ENCODE results near the gene IRF6. TPM values are rescaled to one million over a fixed set of nuclear protein-coding genes. Genes with fewer than 3 reads are reported as not detected.

Gene IRF6
- total RNA-seq, 1 donor from 2014 or later: 39.9 TPM

DNA sequence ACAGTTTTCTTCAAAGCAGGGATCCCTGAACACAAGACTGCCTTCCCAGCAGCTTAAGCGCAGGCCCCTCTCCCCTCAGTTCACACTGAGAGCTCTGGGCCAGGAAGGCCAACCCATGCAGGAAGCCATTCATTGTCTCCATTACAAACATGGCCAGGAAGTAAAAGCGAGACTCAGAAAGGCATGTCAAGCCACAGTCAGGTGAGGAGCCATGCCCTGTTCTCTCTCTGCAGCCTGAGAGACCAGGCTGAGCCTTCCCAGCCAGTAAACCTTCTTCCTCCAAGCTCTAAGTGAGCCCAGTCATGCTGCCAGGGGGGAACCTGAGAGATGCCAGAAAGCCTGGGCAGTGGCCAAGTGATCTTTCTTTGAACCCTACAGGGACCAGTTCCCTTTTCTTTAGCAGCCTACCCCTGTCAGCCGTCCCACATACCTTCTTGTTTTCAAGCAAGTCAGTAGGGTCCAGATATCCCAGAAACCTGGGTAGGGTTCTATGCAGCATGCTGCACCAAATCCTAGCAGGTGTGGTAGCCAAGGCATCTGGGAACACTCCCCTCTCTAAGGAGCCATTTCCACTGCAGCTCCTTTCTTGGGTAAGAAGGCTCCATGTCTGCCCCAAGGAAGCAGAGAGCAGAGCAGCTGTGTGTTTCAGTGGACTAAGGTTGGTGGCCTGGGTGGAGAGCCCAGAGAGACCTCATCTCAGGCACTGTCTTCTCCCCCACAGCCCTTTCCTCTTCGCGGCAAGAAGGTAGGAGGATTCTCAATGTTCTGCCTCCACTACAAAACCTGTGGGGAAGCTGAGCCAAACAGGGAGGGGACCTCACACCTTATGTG is 49.1 kb downstream of the IRF6 start:
- Mint-ChIP-seq H3K4me3 (no peak overlapping the region), H3K9me3 (no peaks in the 10 kb centered on the region), H3K36me3 (no peaks in the 10 kb centered on the region), H3K4me1 (no peaks in the 10 kb centered on the region), H3K27ac (no peak overlapping the region), H3K27me3 (ENCODE audit: low read depth) (peaks cover 17% of the 10 kb centered on the region)
- TF ChIP-seq, protein P1, sequence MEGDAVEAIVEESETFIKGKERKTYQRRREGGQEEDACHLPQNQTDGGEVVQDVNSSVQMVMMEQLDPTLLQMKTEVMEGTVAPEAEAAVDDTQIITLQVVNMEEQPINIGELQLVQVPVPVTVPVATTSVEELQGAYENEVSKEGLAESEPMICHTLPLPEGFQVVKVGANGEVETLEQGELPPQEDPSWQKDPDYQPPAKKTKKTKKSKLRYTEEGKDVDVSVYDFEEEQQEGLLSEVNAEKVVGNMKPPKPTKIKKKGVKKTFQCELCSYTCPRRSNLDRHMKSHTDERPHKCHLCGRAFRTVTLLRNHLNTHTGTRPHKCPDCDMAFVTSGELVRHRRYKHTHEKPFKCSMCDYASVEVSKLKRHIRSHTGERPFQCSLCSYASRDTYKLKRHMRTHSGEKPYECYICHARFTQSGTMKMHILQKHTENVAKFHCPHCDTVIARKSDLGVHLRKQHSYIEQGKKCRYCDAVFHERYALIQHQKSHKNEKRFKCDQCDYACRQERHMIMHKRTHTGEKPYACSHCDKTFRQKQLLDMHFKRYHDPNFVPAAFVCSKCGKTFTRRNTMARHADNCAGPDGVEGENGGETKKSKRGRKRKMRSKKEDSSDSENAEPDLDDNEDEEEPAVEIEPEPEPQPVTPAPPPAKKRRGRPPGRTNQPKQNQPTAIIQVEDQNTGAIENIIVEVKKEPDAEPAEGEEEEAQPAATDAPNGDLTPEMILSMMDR (IDR thresholded peaks at IDR 0.05; ENCODE audit: unreplicated experiment): no peak
- no peak for DNase-seq (ENCODE audit: low spot score in 2 of 2, unreplicated experiment in 2 of 2)

DNA sequence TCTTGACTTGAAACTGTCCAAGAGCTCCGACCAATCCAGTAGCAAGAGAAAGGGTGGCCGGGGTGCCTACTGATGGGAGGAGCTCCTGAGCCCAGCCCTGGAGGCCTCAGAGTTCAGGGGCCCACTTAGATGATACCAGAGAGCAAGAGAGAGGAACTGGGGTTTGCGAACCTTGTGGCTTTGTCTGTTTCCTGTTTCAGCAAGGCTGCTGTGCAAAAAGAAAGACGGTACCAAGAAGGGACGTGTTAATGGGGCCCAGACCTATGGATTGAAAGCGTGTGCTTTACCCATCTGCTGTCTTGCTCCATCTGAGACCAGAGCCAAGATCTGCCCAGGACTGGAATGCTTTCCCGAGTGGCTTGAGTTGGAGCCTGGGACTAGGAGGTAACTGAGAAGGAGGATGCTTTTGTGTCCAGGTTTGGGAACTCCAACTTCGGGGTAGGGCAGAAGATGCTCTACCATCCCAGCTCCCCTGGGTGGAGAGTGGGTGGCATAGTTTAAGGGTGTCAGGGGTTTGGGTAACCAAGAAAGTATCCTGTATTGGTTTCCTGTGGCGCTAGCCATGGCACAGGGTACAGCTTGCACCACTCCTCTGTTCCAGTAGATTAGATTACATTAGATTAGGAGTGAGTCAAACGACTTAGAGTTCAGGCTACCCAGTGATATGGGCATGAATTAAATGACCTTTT is 49.9 kb downstream of the IRF6 start, which contains the start of gene TRAF3IP3:
TSS of gene TRAF3IP3 (plus strand) at position 128 of the 689 bp plus-strand sequence. CDS start 3,987 bp downstream, outside the sequence.
- Mint-ChIP-seq H3K9me3 (no peaks in the 10 kb centered on the region), H3K4me3 (no peak within 1 kb of the TSS), H3K27ac (no peak within 1 kb of the TSS), H3K27me3 (ENCODE audit: low read depth) (peaks cover 15% of the 10 kb centered on the region), H3K4me1 (no peaks in the 10 kb centered on the region), H3K36me3 (no peaks in the 10 kb centered on the region)
- no peak for DNase-seq (ENCODE audit: low spot score in 2 of 2, unreplicated experiment in 2 of 2)
- TF ChIP-seq, protein P1 (IDR thresholded peaks at IDR 0.05; ENCODE audit: unreplicated experiment): no peak

DNA sequence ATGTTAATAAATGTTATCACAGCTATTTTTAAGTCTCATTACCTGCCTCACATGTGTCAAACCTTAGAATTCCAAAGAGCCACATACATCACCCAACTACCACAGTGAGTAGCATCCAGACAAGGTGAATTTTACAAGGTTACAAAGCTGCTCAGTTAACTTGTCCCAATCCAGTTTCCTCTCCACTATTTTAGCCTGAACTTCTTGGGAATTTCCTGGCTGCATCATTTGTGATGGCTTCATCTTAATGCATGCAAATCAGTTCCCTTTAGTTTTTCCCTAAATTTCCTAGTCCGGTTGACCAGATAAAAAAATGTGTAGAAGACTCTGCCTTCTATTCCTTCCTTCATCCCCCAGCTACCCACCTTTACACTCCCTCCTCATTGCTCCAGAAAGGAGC is 50.7 kb downstream of the IRF6 start:
- no peaks in the 10 kb centered on the region for H3K36me3 Mint-ChIP-seq
- H3K4me1 Mint-ChIP-seq: peaks cover 2% of the 10 kb centered on the region
- DNase-seq (ENCODE audit: low spot score in 2 of 2, unreplicated experiment in 2 of 2): no peak
- H3K27me3 Mint-ChIP-seq (ENCODE audit: low read depth): peaks cover 15% of the 10 kb centered on the region
- H3K9me3 Mint-ChIP-seq: no peaks in the 10 kb centered on the region
- no peak overlapping the region for H3K27ac Mint-ChIP-seq
- TF ChIP-seq, protein P1 (IDR thresholded peaks at IDR 0.05; ENCODE audit: unreplicated experiment): no peak
- no peak overlapping the region for H3K4me3 Mint-ChIP-seq

DNA sequence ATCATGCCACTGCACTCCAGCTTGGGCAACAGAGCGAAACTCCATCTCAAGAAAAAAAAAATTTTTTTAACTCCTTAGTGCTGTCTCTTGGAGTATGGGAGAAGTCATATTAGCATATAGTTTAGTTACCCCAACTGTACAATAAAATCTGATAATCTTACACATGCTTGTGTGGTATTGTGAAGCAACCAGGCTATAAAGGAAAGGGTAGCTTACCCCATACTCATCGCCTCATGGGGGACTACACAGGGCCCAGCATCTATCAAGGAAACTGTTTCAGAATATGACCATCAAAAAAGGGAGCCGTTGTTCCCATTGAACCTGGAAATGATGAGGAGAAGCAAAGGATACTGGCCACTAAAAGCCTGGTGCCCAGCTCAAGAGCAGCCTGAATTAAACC is 53.1 kb downstream of the IRF6 start:
- Mint-ChIP-seq H3K27ac (no peak overlapping the region), H3K9me3 (no peaks in the 10 kb centered on the region), H3K4me3 (no peak overlapping the region), H3K36me3 (no peaks in the 10 kb centered on the region), H3K27me3 (ENCODE audit: low read depth) (peaks cover 4% of the 10 kb centered on the region), H3K4me1 (peaks cover 5% of the 10 kb centered on the region)
- no peak for DNase-seq (ENCODE audit: low spot score in 2 of 2, unreplicated experiment in 2 of 2)
- TF ChIP-seq, protein P1 (IDR thresholded peaks at IDR 0.05; ENCODE audit: unreplicated experiment): no peak

DNA sequence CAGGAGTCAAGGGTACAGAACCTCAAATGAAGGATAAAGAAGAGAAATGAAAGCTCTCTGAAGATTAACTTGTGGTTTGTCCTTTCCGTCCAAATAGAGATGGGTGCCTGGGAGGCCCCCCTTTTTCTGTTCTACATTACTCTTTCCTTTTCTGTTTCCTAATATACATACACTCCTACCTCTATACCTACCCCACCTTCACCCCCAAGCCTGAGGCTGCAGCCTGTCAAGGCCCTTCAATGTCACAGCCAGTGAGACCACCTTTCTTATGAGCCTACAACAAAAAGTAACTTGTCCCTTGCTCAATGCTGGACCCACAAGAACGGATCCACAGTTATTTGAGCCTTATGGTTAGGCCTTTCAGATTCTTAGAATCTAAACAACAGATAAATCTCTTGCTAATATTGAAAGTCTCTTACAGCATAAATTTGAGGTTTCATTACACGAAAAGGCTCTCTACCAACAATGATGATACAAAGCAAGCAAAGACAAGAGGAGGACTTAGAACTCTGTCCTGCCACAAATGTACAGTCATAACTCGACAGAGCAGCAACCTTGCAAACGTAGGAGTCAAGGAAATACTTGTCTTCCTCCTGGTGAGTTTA is 54.2 kb downstream of the IRF6 start:
- Mint-ChIP-seq H3K9me3 (no peaks in the 10 kb centered on the region), H3K4me1 (peaks cover 7% of the 10 kb centered on the region), H3K4me3 (no peak overlapping the region), H3K27ac (no peak overlapping the region), H3K27me3 (ENCODE audit: low read depth) (peaks cover 4% of the 10 kb centered on the region), H3K36me3 (no peaks in the 10 kb centered on the region)
- no peak for DNase-seq (ENCODE audit: low spot score in 2 of 2, unreplicated experiment in 2 of 2)
- TF ChIP-seq, protein P1 (IDR thresholded peaks at IDR 0.05; ENCODE audit: unreplicated experiment): no peak

All from mesothelial cell of epicardium (in vitro differentiated cells).